Measurements from ENCODE around the gene RND2. TPM values are rescaled to one million over a fixed set of nuclear protein-coding genes. Genes with fewer than 3 reads are reported as not detected.

Gene RND2
- total and polyA plus RNA-seq, 2 of the 13 experiments (the other 11 are each of a cell fraction or from before 2014, with no cell fraction given), result 0.05 to 0.11 TPM

- TF ChIP-seq BCLAF1 (IDR thresholded peaks at IDR 0.05) (no peak), AFF4 (CRISPR knock-in tag; IDR thresholded peaks at IDR 0.05) (no peak), ZNF414 (CRISPR knock-in tag; IDR thresholded peaks at IDR 0.05) (no peak), ZNF652 (CRISPR knock-in tag; IDR thresholded peaks at IDR 0.05; ENCODE audit: borderline replicate concordance, low read depth) (0 out of 2 replicates have a peak, but pooled peaks have one; percentile 36), SMAD1 (CRISPR knock-in tag; IDR thresholded peaks at IDR 0.05; ENCODE audit: borderline replicate concordance, low read depth) (0 out of 2 replicates have a peak, but pooled peaks have one; percentile 47), GABPB1 (CRISPR knock-in tag; IDR thresholded peaks at IDR 0.05) (no peak)
- TF ChIP-seq, protein P1, sequence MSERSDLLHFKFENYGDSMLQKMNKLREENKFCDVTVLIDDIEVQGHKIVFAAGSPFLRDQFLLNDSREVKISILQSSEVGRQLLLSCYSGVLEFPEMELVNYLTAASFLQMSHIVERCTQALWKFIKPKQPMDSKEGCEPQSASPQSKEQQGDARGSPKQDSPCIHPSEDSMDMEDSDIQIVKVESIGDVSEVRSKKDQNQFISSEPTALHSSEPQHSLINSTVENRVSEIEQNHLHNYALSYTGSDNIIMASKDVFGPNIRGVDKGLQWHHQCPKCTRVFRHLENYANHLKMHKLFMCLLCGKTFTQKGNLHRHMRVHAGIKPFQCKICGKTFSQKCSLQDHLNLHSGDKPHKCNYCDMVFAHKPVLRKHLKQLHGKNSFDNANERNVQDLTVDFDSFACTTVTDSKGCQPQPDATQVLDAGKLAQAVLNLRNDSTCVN (CRISPR knock-in tag; IDR thresholded peaks at IDR 0.05; ENCODE audit: borderline replicate concordance), result peak; percentile 98
- TF ChIP-seq, protein P2, sequence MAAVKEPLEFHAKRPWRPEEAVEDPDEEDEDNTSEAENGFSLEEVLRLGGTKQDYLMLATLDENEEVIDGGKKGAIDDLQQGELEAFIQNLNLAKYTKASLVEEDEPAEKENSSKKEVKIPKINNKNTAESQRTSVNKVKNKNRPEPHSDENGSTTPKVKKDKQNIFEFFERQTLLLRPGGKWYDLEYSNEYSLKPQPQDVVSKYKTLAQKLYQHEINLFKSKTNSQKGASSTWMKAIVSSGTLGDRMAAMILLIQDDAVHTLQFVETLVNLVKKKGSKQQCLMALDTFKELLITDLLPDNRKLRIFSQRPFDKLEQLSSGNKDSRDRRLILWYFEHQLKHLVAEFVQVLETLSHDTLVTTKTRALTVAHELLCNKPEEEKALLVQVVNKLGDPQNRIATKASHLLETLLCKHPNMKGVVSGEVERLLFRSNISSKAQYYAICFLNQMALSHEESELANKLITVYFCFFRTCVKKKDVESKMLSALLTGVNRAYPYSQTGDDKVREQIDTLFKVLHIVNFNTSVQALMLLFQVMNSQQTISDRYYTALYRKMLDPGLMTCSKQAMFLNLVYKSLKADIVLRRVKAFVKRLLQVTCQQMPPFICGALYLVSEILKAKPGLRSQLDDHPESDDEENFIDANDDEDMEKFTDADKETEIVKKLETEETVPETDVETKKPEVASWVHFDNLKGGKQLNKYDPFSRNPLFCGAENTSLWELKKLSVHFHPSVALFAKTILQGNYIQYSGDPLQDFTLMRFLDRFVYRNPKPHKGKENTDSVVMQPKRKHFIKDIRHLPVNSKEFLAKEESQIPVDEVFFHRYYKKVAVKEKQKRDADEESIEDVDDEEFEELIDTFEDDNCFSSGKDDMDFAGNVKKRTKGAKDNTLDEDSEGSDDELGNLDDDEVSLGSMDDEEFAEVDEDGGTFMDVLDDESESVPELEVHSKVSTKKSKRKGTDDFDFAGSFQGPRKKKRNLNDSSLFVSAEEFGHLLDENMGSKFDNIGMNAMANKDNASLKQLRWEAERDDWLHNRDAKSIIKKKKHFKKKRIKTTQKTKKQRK (IDR thresholded peaks at IDR 0.05; ENCODE audit: low read length), result no peak
Observed at GRCh38 chr17:43011728-43012472, 13.1 kb upstream of the RND2 start (continued).

Data from HepG2 (cell line).